ENCODE data around the gene TNKS2. TPM values are rescaled to one million over a fixed set of nuclear protein-coding genes. Genes with fewer than 3 reads are reported as not detected.

The TNKS2 gene
- polyA plus RNA-seq, 1 donor (not counting 4 experiments of a cell fraction or from before 2014, with no cell fraction given), result 35.4 TPM

GRCh38 chr10:91756286-91756685 is 41.9 kb upstream of the TNKS2 start:
- Histone ChIP-seq H2AFZ (ENCODE audit: control insufficient read depth, low read length) (no peak overlapping the region), H3K9me1 (ENCODE audit: control insufficient read depth, extremely low read depth, insufficient read depth, low read length) (no peaks in the 10 kb centered on the region), H3K9ac (ENCODE audit: control insufficient read depth, extremely low read depth, insufficient read depth, low read length) (no peak overlapping the region), H3K4me1 (ENCODE audit: control insufficient read depth, extremely low read depth, insufficient read depth, low read length) (no peaks in the 10 kb centered on the region), H3K27ac (ENCODE audit: control insufficient read depth, insufficient read depth, low read length) (no peak overlapping the region), H3K4me3 (ENCODE audit: control insufficient read depth in 2 of 3, extremely low read depth in 1 of 3, insufficient read depth in 2 of 3, low read depth in 1 of 3, low read length in 3 of 3) (no peak overlapping the region), H3K36me3 (ENCODE audit: control insufficient read depth in 2 of 2, extremely low read depth in 1 of 2, insufficient read depth in 2 of 2, low read length in 2 of 2) (no peaks in the 10 kb centered on the region), H4K20me1 (ENCODE audit: control insufficient read depth, extremely low read depth, insufficient read depth, low read length) (no peaks in the 10 kb centered on the region), H3K4me2 (ENCODE audit: control insufficient read depth, extremely low read depth, insufficient read depth, low read depth, low read length) (no peak overlapping the region), H3K9me3 (ENCODE audit: control insufficient read depth, low read depth, low read length) (no peaks in the 10 kb centered on the region), H3K79me2 (ENCODE audit: control insufficient read depth, insufficient read depth, low read length) (no peaks in the 10 kb centered on the region), H3K27me3 (ENCODE audit: control insufficient read depth, extremely low read depth, insufficient read depth, low read length) (no peaks in the 10 kb centered on the region)
- dilution Hi-C loops (cut with MboI; ENCODE audit: extremely low pct_ligation_motif_present, low sequenced_read_pairs), result no loop called here
- TF ChIP-seq CTCF (optimal IDR thresholded peaks at IDR 0.05 in 1 of 3, IDR thresholded peaks at IDR 0.05 in 1 of 3, conservative IDR thresholded peaks at IDR 0.05 in 1 of 3; ENCODE audit: extremely low read depth in 1 of 3, insufficient read depth in 2 of 3, low read length in 3 of 3), result no peak
- no peak for TF ChIP-seq EZH2 (IDR thresholded peaks at IDR 0.05; ENCODE audit: low read length)
- DNase-seq (ENCODE audit: low read depth, low spot score) (no peak), FAIRE-seq (no peak)

GRCh38 chr10:91758303-91759146 is 39.7 kb upstream of the TNKS2 start:
- H3K36me3 ChIP-seq (ENCODE audit: control insufficient read depth in 2 of 2, extremely low read depth in 1 of 2, insufficient read depth in 2 of 2, low read length in 2 of 2), result no peaks in the 10 kb centered on the region
- no peaks in the 10 kb centered on the region for H3K79me2 ChIP-seq (ENCODE audit: control insufficient read depth, insufficient read depth, low read length)
- TF ChIP-seq CTCF (optimal IDR thresholded peaks at IDR 0.05 in 1 of 3, IDR thresholded peaks at IDR 0.05 in 1 of 3, conservative IDR thresholded peaks at IDR 0.05 in 1 of 3; ENCODE audit: extremely low read depth in 1 of 3, insufficient read depth in 2 of 3, low read length in 3 of 3) (peak in 2 of 3 experiments; percentile 37 to 57), EZH2 (IDR thresholded peaks at IDR 0.05; ENCODE audit: low read length) (no peak)
- no peak overlapping the region for H3K9ac ChIP-seq (ENCODE audit: control insufficient read depth, extremely low read depth, insufficient read depth, low read length)
- no peaks in the 10 kb centered on the region for H3K27me3 ChIP-seq (ENCODE audit: control insufficient read depth, extremely low read depth, insufficient read depth, low read length)
- FAIRE-seq, result peak; percentile 73
- no peak overlapping the region for H3K4me3 ChIP-seq (ENCODE audit: control insufficient read depth in 2 of 3, extremely low read depth in 1 of 3, insufficient read depth in 2 of 3, low read depth in 1 of 3, low read length in 3 of 3)
- no peak overlapping the region for H3K27ac ChIP-seq (ENCODE audit: control insufficient read depth, insufficient read depth, low read length)
- H2AFZ ChIP-seq (ENCODE audit: control insufficient read depth, low read length), result no peak overlapping the region
- no peaks in the 10 kb centered on the region for H3K9me1 ChIP-seq (ENCODE audit: control insufficient read depth, extremely low read depth, insufficient read depth, low read length)
- dilution Hi-C loops (cut with MboI; ENCODE audit: extremely low pct_ligation_motif_present, low sequenced_read_pairs), result no loop called here
- no peaks in the 10 kb centered on the region for H3K4me1 ChIP-seq (ENCODE audit: control insufficient read depth, extremely low read depth, insufficient read depth, low read length)
- H3K9me3 ChIP-seq (ENCODE audit: control insufficient read depth, low read depth, low read length), result no peaks in the 10 kb centered on the region
- no peak overlapping the region for H3K4me2 ChIP-seq (ENCODE audit: control insufficient read depth, extremely low read depth, insufficient read depth, low read depth, low read length)
- no peaks in the 10 kb centered on the region for H4K20me1 ChIP-seq (ENCODE audit: control insufficient read depth, extremely low read depth, insufficient read depth, low read length)
- DNase-seq (ENCODE audit: low read depth, low spot score), result no peak

All from keratinocyte (primary cell).